ENCODE data around the gene BDKRB1. TPM values are rescaled to one million over a fixed set of nuclear protein-coding genes. Genes with fewer than 3 reads are reported as not detected.

Gene BDKRB1
- total RNA-seq, 1 experiment from 2014 or later: not detected

DNA sequence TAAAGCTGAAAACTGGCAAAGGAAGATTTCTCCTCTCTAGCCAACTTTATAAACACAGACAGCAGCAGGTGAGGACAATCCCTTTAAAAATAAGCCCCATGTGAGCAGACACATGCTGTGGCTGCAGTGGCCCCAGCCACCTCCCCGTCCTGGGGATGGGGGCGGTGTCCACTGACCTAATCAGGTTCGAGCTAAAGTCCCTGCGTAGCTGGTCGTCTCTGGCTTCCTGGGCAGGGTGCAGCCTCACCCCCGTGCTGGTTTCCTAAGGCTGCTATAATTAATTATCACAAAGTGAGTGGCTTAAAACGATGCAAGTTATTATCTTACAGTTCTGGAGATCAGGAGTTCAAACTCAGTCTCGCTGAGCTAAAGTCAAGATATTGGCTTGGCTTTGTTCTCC, 1.0 kb downstream of the BDKRB1 start:
- no peak overlapping the region for H3K4me3 Mint-ChIP-seq

More for the DNA sequence above, 1.0 kb downstream of the BDKRB1 start:
- Mint-ChIP-seq H3K27me3 (ENCODE audit: low read depth) (peaks cover 11% of the 10 kb centered on the region), H3K36me3 (ENCODE audit: insufficient read depth in 1 of 3, low read depth in 3 of 3) (no peaks in the 10 kb centered on the region; a peak in 1 of 7 replicates), H3K27ac (no peak overlapping the region), H3K9me3 (peaks cover 5 to 8% of the 10 kb centered on the region in 2 experiments; a peak in 4 of 5 replicates), H3K4me1 (peaks cover 5 to 9% of the 10 kb centered on the region in 2 experiments)
- TF ChIP-seq, protein P1, sequence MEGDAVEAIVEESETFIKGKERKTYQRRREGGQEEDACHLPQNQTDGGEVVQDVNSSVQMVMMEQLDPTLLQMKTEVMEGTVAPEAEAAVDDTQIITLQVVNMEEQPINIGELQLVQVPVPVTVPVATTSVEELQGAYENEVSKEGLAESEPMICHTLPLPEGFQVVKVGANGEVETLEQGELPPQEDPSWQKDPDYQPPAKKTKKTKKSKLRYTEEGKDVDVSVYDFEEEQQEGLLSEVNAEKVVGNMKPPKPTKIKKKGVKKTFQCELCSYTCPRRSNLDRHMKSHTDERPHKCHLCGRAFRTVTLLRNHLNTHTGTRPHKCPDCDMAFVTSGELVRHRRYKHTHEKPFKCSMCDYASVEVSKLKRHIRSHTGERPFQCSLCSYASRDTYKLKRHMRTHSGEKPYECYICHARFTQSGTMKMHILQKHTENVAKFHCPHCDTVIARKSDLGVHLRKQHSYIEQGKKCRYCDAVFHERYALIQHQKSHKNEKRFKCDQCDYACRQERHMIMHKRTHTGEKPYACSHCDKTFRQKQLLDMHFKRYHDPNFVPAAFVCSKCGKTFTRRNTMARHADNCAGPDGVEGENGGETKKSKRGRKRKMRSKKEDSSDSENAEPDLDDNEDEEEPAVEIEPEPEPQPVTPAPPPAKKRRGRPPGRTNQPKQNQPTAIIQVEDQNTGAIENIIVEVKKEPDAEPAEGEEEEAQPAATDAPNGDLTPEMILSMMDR (conservative IDR thresholded peaks at IDR 0.05): no peak
- Histone ChIP-seq H3K79me2 (ENCODE audit: insufficient read depth, low read length) (no peaks in the 10 kb centered on the region), H3K56ac (ENCODE audit: insufficient read length, low read depth, low read length) (no peak overlapping the region), H3K9me3 (ENCODE audit: control insufficient read depth, low read depth, low read length) (no peaks in the 10 kb centered on the region), H2BK120ac (ENCODE audit: low read depth, low read length, poor library complexity, severe bottlenecking) (no peak overlapping the region), H2BK15ac (ENCODE audit: low read depth, low read length) (no peak overlapping the region), H3K4ac (ENCODE audit: low read depth, low read length) (no peak overlapping the region), H3K4me2 (ENCODE audit: insufficient read depth, insufficient read length, low read length) (no peak overlapping the region), H3K23ac (ENCODE audit: insufficient read length, low read depth, low read length) (no peak overlapping the region), H3K23me2 (ENCODE audit: insufficient read length, low read depth, low read length, poor library complexity, severe bottlenecking) (no peaks in the 10 kb centered on the region), H3K9ac (ENCODE audit: extremely low read depth, insufficient read length, low read length) (no peak overlapping the region), H4K20me1 (ENCODE audit: control insufficient read depth, insufficient read depth, insufficient read length) (no peaks in the 10 kb centered on the region), H3K14ac (ENCODE audit: insufficient read depth, low read length) (no peak overlapping the region), H3K4me1 (ENCODE audit: insufficient read depth, low read length) (no peaks in the 10 kb centered on the region), H2AK5ac (ENCODE audit: insufficient read length, low read length) (no peak overlapping the region), H2BK20ac (ENCODE audit: low read depth, low read length, poor library complexity, severe bottlenecking) (no peak overlapping the region), H3K79me1 (ENCODE audit: insufficient read depth, low read depth, low read length, poor library complexity, severe bottlenecking) (no peaks in the 10 kb centered on the region), H3K27me3 (ENCODE audit: insufficient read depth, low read length) (no peaks in the 10 kb centered on the region), H3T11ph (ENCODE audit: low read length) (no peak overlapping the region), H3K18ac (ENCODE audit: insufficient read length, low read depth, low read length) (no peak overlapping the region), H2BK12ac (ENCODE audit: insufficient read length, low read depth, low read length) (no peak overlapping the region), H4K91ac (ENCODE audit: insufficient read length, low read depth, low read length) (no peak overlapping the region), H4K5ac (ENCODE audit: insufficient read length, low read depth, low read length) (no peak overlapping the region), H4K8ac (replicated peaks; ENCODE audit: insufficient read length, low read depth, low read length) (no peak overlapping the region), H3K27ac (ENCODE audit: insufficient read length, low read depth, low read length) (no peak overlapping the region), H2BK5ac (ENCODE audit: insufficient read length, low read length) (no peak overlapping the region), H2AFZ (ENCODE audit: low read length) (no peak overlapping the region)
- DNase-seq: no peak
- no CpG with 5 or more reads among the region's 8 CpGs for WGBS (ENCODE audit: extremely low coverage, insufficient read length, low lambda C conversion rate)

All from H9 (cell line).